ENCODE results near the gene DYNC1LI1. TPM values are rescaled to one million over a fixed set of nuclear protein-coding genes. Genes with fewer than 3 reads are reported as not detected.

The DYNC1LI1 gene
- total RNA-seq, 1 experiment from 2014 or later = 30.1 TPM

DNA sequence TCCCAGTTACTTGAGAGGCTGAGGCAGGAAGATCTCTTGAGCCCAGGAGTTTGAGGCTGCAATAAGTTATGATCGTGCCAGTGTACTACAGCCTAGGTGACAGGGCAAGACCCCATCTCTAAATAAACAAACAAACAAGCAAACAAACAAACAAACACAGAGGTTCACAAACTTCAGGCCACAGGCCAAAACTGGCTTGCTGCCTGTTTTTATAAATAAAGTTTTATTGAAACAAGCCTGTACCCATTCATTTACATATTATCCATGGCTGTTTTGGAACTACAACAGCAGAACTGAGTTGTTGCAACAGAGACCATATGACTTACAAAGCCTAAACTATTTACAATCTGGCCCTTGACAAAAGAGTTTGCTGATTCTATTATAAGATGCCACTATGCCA, 6.5 kb downstream of the DYNC1LI1 start:
- no peak for DNase-seq
- BruUV-seq (replicated peaks) = no TSS peak
- H3K79me2 ChIP-seq (ENCODE audit: low read depth) = peaks cover 46% of the 10 kb centered on the region
- ChIA-PET CTCF (interaction anchor here (0.6 kb wide), 1 partner anchor 248 kb away, joined by 4 read pairs; no protein-coding TSS in a partner anchor), POLR2A (ENCODE audit: unreplicated experiment) (no interaction called here)
- peaks cover 3% of the 10 kb centered on the region; the same call in 1 of the 2 replicates for H4K20me1 ChIP-seq (ENCODE audit: insufficient read depth)
- intact Hi-C loops (cut with micrococcal nuclease; ENCODE audit: unreplicated experiment) = no loop called here
- H3F3A ChIP-seq (ENCODE audit: insufficient read depth, low read depth) = no peaks in the 10 kb centered on the region
- no peak overlapping the region for H3K4me3 ChIP-seq
- TF ChIP-seq, protein P1, sequence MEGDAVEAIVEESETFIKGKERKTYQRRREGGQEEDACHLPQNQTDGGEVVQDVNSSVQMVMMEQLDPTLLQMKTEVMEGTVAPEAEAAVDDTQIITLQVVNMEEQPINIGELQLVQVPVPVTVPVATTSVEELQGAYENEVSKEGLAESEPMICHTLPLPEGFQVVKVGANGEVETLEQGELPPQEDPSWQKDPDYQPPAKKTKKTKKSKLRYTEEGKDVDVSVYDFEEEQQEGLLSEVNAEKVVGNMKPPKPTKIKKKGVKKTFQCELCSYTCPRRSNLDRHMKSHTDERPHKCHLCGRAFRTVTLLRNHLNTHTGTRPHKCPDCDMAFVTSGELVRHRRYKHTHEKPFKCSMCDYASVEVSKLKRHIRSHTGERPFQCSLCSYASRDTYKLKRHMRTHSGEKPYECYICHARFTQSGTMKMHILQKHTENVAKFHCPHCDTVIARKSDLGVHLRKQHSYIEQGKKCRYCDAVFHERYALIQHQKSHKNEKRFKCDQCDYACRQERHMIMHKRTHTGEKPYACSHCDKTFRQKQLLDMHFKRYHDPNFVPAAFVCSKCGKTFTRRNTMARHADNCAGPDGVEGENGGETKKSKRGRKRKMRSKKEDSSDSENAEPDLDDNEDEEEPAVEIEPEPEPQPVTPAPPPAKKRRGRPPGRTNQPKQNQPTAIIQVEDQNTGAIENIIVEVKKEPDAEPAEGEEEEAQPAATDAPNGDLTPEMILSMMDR (conservative IDR thresholded peaks at IDR 0.05) = no peak
- no peak for TF ChIP-seq EZH2 (IDR thresholded peaks at IDR 0.05; ENCODE audit: low read depth)
- H3K4me2 ChIP-seq = no peak overlapping the region
- H3K27me3 ChIP-seq (ENCODE audit: insufficient read depth, low read depth) = no peaks in the 10 kb centered on the region
- H3K27ac ChIP-seq = no peak overlapping the region
- no peaks in the 10 kb centered on the region for H3K9me2 ChIP-seq (ENCODE audit: insufficient read depth)
- H3K36me3 ChIP-seq (ENCODE audit: low read depth) = no peaks in the 10 kb centered on the region
- 0 out of 2 replicates have a peak, but pooled peaks cover 5% of the 10 kb centered on the region for H3K4me1 ChIP-seq (replicated peaks; ENCODE audit: insufficient read depth)
- H2AFZ ChIP-seq = no peak overlapping the region
- no peaks in the 10 kb centered on the region for H3K9me3 ChIP-seq (ENCODE audit: insufficient read depth, low read depth)

DNA sequence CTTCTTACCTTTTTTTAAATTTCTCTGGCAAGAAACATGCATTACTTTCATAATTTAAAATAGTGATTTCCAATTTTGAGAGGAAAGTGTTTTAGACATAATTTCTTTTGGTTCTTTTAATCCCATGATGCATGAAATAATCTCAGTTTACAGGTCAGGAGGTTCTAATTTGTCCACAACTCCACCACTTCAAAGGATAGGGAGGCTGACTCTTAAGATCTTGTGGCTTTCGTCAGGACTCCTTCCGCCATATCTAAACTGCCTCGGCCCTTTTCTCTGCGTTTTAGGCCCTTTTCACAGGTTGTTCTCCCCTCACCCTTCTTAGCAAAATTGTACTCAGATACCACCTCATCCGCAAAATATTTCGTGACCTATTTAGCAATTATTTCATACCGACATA, 8.0 kb downstream of the DYNC1LI1 start:
- Histone ChIP-seq H3K27me3 (ENCODE audit: insufficient read depth, low read depth) (no peaks in the 10 kb centered on the region), H2AFZ (no peak overlapping the region), H3K36me3 (ENCODE audit: low read depth) (no peaks in the 10 kb centered on the region), H3K27ac (no peak overlapping the region), H3F3A (ENCODE audit: insufficient read depth, low read depth) (no peaks in the 10 kb centered on the region), H3K9me3 (ENCODE audit: insufficient read depth, low read depth) (no peaks in the 10 kb centered on the region), H3K9me2 (ENCODE audit: insufficient read depth) (no peaks in the 10 kb centered on the region), H3K79me2 (ENCODE audit: low read depth) (peaks cover 31% of the 10 kb centered on the region), H3K4me1 (replicated peaks; ENCODE audit: insufficient read depth) (no peaks in the 10 kb centered on the region), H3K4me3 (no peak overlapping the region), H4K20me1 (ENCODE audit: insufficient read depth) (no peaks in the 10 kb centered on the region), H3K4me2 (no peak overlapping the region)
- TF ChIP-seq, protein P1 (conservative IDR thresholded peaks at IDR 0.05) = no peak
- TF ChIP-seq EZH2 (IDR thresholded peaks at IDR 0.05; ENCODE audit: low read depth) = no peak
- intact Hi-C loops (cut with micrococcal nuclease; ENCODE audit: unreplicated experiment) = no loop called here
- POLR2A ChIA-PET (ENCODE audit: unreplicated experiment) = interaction anchor here (0.6 kb wide), 1 partner anchor 318 kb away, joined by 4 read pairs; no protein-coding TSS in a partner anchor
- no TSS peak for BruUV-seq (replicated peaks)
- DNase-seq = no peak
- CTCF ChIA-PET = no interaction called here

DNA sequence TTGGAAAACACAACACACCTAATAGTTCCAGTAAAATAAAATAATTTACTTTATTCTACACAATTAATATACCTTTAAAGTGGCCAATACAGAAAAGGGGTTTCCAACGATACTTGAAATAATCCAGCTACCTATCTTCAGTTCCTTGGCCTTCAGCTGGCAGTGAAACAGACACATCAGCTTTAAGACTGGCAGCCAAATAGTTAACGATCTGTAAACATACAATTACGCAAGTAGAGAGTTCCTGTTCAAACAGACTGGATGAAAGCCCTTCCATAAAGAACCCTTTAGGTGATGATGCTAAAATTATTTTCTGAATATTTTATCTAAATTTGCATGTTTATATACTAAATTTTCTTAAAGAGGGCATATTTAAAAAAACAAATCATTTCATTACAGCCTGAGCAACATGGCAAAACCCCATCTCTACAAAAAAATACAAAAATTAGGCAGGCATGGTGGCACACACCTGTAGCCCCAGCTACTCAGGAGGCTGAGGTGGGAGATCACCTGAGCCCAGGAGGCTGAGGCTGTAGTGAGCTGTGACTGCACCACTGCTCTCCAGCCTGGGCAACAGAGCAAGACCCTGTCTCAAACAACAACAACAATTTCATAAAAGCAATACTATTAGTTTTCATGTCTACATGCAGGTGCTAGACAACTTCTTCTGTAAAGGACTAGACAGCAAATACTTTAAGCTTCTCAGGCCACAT, 12.9 kb downstream of the DYNC1LI1 start:
- Histone ChIP-seq H3K4me2 (no peak overlapping the region), H3K4me1 (replicated peaks; ENCODE audit: insufficient read depth) (no peaks in the 10 kb centered on the region), H3K4me3 (no peak overlapping the region), H3F3A (ENCODE audit: insufficient read depth, low read depth) (no peaks in the 10 kb centered on the region), H3K27me3 (ENCODE audit: insufficient read depth, low read depth) (no peaks in the 10 kb centered on the region), H3K27ac (no peak overlapping the region), H4K20me1 (ENCODE audit: insufficient read depth) (no peaks in the 10 kb centered on the region; the same call in 1 of the 2 replicates), H3K9me3 (ENCODE audit: insufficient read depth, low read depth) (no peaks in the 10 kb centered on the region), H3K79me2 (ENCODE audit: low read depth) (peaks cover 10% of the 10 kb centered on the region; the same call in 1 of the 2 replicates), H3K9me2 (ENCODE audit: insufficient read depth) (no peaks in the 10 kb centered on the region), H3K36me3 (ENCODE audit: low read depth) (no peaks in the 10 kb centered on the region), H2AFZ (no peak overlapping the region)
- ChIA-PET POLR2A (ENCODE audit: unreplicated experiment) (no interaction called here), CTCF (no interaction called here)
- intact Hi-C loops (cut with micrococcal nuclease; ENCODE audit: unreplicated experiment) = no loop called here
- no TSS peak for BruUV-seq (replicated peaks)
- DNase-seq = no peak
- no peak for TF ChIP-seq EZH2 (IDR thresholded peaks at IDR 0.05; ENCODE audit: low read depth)
- TF ChIP-seq, protein P1 (conservative IDR thresholded peaks at IDR 0.05) = no peak
